GM12874 (cell line): ENCODE measurements around the gene MAPK8.

Source experiments
- TF ChIP-seq, protein P1 (sequence below): IDR thresholded peaks from 2 replicates; pipeline ENCODE4 v1.5.1; 2011; ENCODE audit warnings: low read depth, mild to moderate bottlenecking, control low read depth, low read length, moderate library complexity; ENCODE audit not compliant: insufficient read depth

The MAPK8 gene

DNA sequence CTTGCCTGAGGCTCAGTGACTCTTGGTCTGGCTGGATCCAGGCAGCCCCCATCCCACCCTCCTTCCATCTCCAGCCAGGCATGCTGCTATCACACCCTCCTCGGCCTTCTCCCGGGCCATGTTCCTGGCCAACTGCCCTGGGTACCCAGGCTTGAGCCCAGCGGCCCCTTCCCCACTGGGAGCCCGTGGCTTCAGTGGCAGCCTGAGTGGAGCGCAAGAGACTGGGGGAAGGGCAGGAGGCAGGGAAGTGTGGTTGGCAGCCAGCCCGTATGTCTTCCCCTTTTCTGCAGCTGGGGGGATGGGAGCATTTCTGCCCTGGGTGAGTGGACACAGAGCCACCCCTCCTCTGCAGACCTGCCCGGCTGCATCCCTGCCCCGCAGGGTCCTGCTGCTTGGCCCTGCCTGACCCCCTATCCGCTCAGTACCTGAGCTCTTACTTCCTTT lies 149.9 kb downstream of the MAPK8 start:
- TF ChIP-seq, protein P1, sequence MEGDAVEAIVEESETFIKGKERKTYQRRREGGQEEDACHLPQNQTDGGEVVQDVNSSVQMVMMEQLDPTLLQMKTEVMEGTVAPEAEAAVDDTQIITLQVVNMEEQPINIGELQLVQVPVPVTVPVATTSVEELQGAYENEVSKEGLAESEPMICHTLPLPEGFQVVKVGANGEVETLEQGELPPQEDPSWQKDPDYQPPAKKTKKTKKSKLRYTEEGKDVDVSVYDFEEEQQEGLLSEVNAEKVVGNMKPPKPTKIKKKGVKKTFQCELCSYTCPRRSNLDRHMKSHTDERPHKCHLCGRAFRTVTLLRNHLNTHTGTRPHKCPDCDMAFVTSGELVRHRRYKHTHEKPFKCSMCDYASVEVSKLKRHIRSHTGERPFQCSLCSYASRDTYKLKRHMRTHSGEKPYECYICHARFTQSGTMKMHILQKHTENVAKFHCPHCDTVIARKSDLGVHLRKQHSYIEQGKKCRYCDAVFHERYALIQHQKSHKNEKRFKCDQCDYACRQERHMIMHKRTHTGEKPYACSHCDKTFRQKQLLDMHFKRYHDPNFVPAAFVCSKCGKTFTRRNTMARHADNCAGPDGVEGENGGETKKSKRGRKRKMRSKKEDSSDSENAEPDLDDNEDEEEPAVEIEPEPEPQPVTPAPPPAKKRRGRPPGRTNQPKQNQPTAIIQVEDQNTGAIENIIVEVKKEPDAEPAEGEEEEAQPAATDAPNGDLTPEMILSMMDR: no peak

DNA sequence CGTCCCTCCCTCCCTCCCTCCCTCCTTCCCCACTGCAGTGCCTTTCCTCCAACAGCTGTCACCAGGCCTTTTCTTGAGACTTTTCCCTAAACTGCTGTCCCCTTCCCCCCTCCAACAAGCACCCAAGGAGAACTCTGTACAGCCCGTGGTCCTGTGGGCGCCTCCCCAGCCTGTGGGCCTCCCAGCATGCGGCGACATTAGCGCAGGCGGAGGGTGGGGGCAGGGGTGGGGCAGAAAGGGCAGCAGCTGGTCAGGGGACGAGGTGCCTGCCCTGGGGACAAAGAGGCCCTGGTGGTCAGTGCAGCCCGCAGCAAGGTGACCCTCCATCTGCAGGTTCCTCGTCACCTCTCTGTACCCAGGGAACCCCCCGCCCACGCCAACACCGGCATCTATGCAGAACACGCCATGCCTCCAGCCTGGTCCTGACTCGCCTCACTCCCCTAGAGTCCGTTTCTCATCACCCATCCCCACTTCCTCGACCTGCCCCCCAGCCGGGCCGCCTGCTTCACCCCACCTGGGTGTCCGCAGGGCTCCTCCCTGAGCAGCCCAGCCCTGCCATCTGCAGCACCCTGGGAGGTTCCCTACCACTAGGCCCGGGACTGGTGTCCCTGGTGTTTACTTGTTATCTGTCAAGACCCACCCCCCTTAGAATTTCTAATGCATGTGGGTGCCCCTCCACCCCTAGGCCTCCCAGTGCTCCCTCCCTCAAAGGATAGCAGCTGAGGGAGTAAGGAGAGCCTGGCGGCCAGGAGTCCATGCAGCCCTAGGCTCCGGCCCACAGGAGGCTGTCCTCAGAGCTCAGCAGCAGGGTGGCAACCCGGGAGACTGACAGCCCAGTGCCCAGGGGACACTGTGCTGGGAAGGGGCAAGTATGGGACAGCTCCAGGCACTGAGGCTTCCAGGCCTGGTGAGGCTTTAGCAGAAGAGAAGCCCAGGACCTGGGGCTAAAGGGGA lies 150.6 kb downstream of the MAPK8 start:
- TF ChIP-seq, protein P1: no peak

DNA sequence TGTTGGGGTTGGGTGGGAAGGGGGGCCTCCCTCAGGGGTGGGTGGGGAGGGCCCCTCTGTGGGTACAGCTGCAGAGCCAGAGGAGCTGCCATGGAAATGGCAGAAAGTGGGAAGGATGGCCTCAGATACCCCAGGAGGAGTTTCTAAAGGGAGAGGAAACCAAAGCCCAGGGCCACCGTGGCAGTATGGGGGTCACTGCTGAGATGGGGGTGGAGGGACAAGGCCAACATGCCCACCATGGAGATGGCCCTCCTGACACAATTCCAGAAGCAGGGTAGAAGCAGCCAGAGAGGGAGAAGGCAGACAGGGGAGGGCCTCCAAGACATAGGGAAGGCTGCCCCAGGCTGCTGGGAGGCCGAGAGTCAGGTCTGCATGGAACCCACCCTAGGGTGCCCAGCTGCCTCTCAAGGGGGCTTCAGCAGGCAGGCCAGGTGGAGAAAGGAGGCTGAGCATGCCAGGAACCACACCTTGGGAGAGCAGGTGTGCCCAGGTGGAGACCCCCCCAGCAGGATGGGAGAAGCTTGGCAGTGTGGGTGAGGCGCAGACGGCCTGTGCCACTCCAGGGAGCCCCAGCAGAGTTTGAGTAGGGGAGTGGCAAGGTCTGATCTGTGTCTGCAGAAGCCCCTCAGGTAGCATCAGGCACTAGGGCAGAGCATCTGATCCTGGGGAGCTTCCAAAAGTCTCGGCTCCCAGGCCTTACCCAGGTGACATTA lies 151.6 kb downstream of the MAPK8 start:
- TF ChIP-seq, protein P1: no peak

DNA sequence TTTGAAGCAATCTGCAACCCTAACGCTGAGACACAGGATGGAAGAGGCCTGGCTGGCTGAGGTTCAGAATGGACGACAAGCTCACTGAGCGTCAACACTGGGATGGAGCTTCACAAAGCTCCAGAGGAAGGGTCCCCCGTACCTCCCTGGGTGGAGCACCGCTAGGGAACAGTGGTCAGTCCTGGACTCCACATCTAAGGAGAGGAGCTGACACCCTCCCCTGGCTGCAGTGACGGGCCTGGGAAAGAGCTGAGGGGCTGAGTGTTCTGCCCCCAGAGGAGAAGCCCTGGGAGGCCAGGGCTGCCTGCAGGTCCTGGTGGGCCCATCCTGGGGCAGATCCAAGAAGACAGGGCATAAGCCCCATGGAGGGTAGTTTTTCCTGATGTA lies 152.2 kb downstream of the MAPK8 start:
- TF ChIP-seq, protein P1: no peak

DNA sequence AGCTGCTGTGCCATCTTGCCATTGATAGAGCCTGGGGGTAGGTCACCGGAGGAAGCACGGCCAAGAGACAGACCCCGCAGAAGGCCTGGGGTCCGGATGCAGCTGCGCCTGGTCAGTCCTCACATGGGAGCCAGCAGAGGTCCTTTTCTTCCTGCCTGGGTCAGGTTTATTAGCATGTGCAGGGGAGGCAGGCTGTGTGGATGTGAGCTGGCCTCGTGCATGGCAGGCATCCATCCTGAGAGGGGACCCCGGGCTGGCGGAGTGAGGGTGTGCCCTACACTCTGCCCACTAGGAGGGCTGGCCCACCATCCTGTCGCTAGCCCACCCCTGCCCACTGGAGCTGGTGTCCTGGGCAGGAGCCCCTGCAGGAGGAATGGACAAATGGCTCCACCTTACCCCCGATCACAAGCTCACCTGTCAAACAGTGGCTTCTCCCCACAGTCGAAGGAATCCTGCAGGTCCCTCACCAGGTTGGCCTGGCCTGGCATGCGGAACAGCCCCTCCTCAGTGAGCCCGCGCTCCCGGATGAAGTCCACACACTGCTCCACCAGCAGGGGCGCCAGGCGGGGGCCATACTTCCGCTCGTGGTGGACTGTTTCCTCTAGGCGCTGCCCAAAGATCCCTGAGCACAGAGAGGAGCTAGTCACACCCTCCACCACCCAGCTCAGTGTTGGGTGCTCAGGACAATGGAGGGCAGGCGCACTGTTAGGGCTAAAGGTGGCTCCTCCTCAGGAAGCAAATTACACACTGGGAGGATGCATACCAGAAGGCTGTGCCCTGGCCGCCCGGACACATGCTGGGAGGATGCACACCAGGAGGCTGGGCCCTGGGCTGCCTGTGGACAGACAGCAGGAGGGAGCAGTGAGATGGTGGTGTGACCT lies 153.0 kb downstream of the MAPK8 start:
- TF ChIP-seq, protein P1: peak; percentile 28; the same call in 1 of the 2 replicates

DNA sequence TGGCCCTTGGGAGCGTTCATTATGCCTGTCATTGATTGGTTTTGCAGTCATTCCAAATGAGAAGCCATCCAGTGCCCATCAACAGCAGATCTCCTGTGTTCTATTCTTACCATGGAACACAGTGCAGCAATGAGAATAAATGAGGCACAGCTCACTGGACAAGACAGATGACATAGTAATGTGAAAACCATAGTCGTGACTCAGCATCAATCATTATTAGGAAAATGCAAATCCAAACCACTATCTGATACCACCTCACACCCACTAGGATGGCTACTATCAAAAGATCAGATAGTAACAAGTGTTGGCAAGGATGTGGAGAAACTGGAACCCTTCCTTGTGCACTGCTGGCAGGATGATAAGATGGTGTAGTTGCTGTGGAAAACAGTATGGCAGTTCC lies 153.7 kb downstream of the MAPK8 start:
- TF ChIP-seq, protein P1: no peak
